ENCODE data around the gene DAO. TPM values are rescaled to one million over a fixed set of nuclear protein-coding genes. Genes with fewer than 3 reads are reported as not detected.

The DAO gene
- total RNA-seq, 4 donors from 2014 or later, result 2.5 TPM; not detected in 3

GRCh38 chr12:108938247-108938924 is 58.5 kb downstream of the DAO start:
- no peak overlapping the region for H3K27ac ChIP-seq
- no peaks in the 10 kb centered on the region for H3K4me1 ChIP-seq
- no peak for TF ChIP-seq EP300 (IDR thresholded peaks at IDR 0.05)
- no peak for TF ChIP-seq POLR2AphosphoS5 (IDR thresholded peaks at IDR 0.05)
- TF ChIP-seq CTCF (IDR thresholded peaks at IDR 0.05), result no peak
- TF ChIP-seq POLR2A (IDR thresholded peaks at IDR 0.05), result no peak
- H3K27me3 ChIP-seq, result peaks cover 8% of the 10 kb centered on the region
- H3K36me3 ChIP-seq, result no peaks in the 10 kb centered on the region
- ATAC-seq, result no peak
- 89 to 94% methylated on average over 6 to 11 of the region's 13 CpGs for WGBS, 2 donors (ENCODE audit: low coverage in 1 of 2)
- H3K9me3 ChIP-seq, result no peaks in the 10 kb centered on the region
- no peak overlapping the region for H3K4me3 ChIP-seq

- H3K4me3 ChIP-seq, result no peak overlapping the region
- H3K27ac ChIP-seq, result no peak overlapping the region
- no peaks in the 10 kb centered on the region for H3K9me3 ChIP-seq
- WGBS, 2 donors (ENCODE audit: low coverage in 1 of 2), result 50 to 55% methylated on average over 1 of the region's 1 CpG
- H3K36me3 ChIP-seq, result no peaks in the 10 kb centered on the region
- no peak for ATAC-seq
- TF ChIP-seq EP300 (IDR thresholded peaks at IDR 0.05), result no peak
- H3K27me3 ChIP-seq, result peaks cover 8% of the 10 kb centered on the region
- no peaks in the 10 kb centered on the region for H3K4me1 ChIP-seq
These were observed 59.7 kb downstream of the DAO start for GRCh38 chr12:108939594-108939993.

GRCh38 chr12:108940138-108940537 is 60.2 kb downstream of the DAO start:
- Histone ChIP-seq H3K4me3 (no peak overlapping the region), H3K9me3 (no peaks in the 10 kb centered on the region), H3K4me1 (no peaks in the 10 kb centered on the region), H3K27ac (no peak overlapping the region), H3K36me3 (no peaks in the 10 kb centered on the region), H3K27me3 (peaks cover 8% of the 10 kb centered on the region)
- no peak for ATAC-seq
- 19 to 86% methylated on average over 1 of the region's 1 CpG for WGBS, 2 donors (ENCODE audit: low coverage in 1 of 2)
- no peak for TF ChIP-seq EP300 (IDR thresholded peaks at IDR 0.05)
- no peak for TF ChIP-seq POLR2A (IDR thresholded peaks at IDR 0.05)
- no peak for TF ChIP-seq CTCF (IDR thresholded peaks at IDR 0.05)
- TF ChIP-seq POLR2AphosphoS5 (IDR thresholded peaks at IDR 0.05), result no peak

- TF ChIP-seq POLR2AphosphoS5 (IDR thresholded peaks at IDR 0.05) (no peak), POLR2A (IDR thresholded peaks at IDR 0.05) (no peak), CTCF (IDR thresholded peaks at IDR 0.05) (no peak), EP300 (IDR thresholded peaks at IDR 0.05) (no peak)
- 63 to 86% methylated on average over 1 of the region's 1 CpG for WGBS, 2 donors (ENCODE audit: low coverage in 1 of 2)
- no peaks in the 10 kb centered on the region for H3K36me3 ChIP-seq
- H3K4me3 ChIP-seq, result no peak overlapping the region
- no peak for ATAC-seq
- peaks cover 0 to 11% (median 0%) of the 10 kb centered on the region in 3 donors for H3K4me1 ChIP-seq
- H3K27ac ChIP-seq, result no peak overlapping the region
- no peaks in the 10 kb centered on the region for H3K27me3 ChIP-seq
- H3K9me3 ChIP-seq, result peaks cover 0 to 13% (median 0%) of the 10 kb centered on the region in 3 donors
These were observed 67.2 kb downstream of the DAO start for GRCh38 chr12:108947097-108947496.

- ATAC-seq, result no peak
- TF ChIP-seq POLR2A (IDR thresholded peaks at IDR 0.05), result no peak
- no peak for TF ChIP-seq POLR2AphosphoS5 (IDR thresholded peaks at IDR 0.05)
- Histone ChIP-seq H3K4me3 (no peak overlapping the region), H3K36me3 (no peaks in the 10 kb centered on the region), H3K27me3 (no peaks in the 10 kb centered on the region), H3K4me1 (peaks cover 0 to 11% (median 0%) of the 10 kb centered on the region in 3 donors), H3K9me3 (peaks cover 0 to 13% (median 0%) of the 10 kb centered on the region in 3 donors), H3K27ac (no peak overlapping the region)
These were observed 68.5 kb downstream of the DAO start for GRCh38 chr12:108948367-108948766.

GRCh38 chr12:108949976-108950375 is 70.1 kb downstream of the DAO start:
- no peak overlapping the region for H3K4me3 ChIP-seq
- no peak for ATAC-seq
- TF ChIP-seq POLR2AphosphoS5 (IDR thresholded peaks at IDR 0.05) (no peak), POLR2A (IDR thresholded peaks at IDR 0.05) (no peak), EP300 (IDR thresholded peaks at IDR 0.05) (no peak), CTCF (IDR thresholded peaks at IDR 0.05) (no peak)

More at GRCh38 chr12:108949976-108950375, 70.1 kb downstream of the DAO start:
- Histone ChIP-seq H3K36me3 (no peaks in the 10 kb centered on the region), H3K4me1 (peaks cover 0 to 11% (median 0%) of the 10 kb centered on the region in 3 donors), H3K9me3 (peaks cover 0 to 13% (median 0%) of the 10 kb centered on the region in 3 donors), H3K27ac (no peak overlapping the region), H3K27me3 (no peaks in the 10 kb centered on the region)
- 83 to 100% methylated on average over 1 of the region's 1 CpG for WGBS, 2 donors (ENCODE audit: low coverage in 1 of 2)
